BE2C (cell line): ENCODE measurements around the gene ASIC2.

Source experiments
- DNase-seq: peaks from one replicate; pipeline ENCODE4 v3.0.0-alpha.2; 2020
- H3K27me3 ChIP-seq: fragments of 250-450 bp; sonication (Bioruptor Pico); 2 replicates; pipeline ENCODE4 v1.5.1; 2020; ENCODE audit warnings: mild to moderate bottlenecking
- H3K36me3 ChIP-seq: fragments of 250-450 bp; sonication (Bioruptor Pico); 2 replicates; pipeline ENCODE4 v1.5.1; 2020; ENCODE audit warnings: mild to moderate bottlenecking
- H3K4me1 ChIP-seq: fragments of 250-450 bp; sonication (Bioruptor Pico); 2 replicates; pipeline ENCODE4 v1.5.1; 2020
- H3K4me3 ChIP-seq: 2 replicates; pipeline ENCODE4 v1.5.1; 2011; ENCODE audit warnings: low read depth, low read length
- H3K9me3 ChIP-seq: fragments of 250-450 bp; sonication (Bioruptor Pico); 2 replicates; pipeline ENCODE4 v1.5.1; 2020
- TF ChIP-seq, protein P1 (sequence below): IDR thresholded peaks from 2 replicates; pipeline ENCODE4 v1.5.1; 2012; ENCODE audit warnings: mild to moderate bottlenecking, low read depth, low read length

ASIC2 gene

GRCh38 chr17:33273743-33274410, 19.2 kb downstream of the ASIC2 start:
- Histone ChIP-seq H3K4me3 (no peak overlapping the region), H3K36me3 (no peaks in the 10 kb centered on the region), H3K27me3 (peaks cover 3% of the 10 kb centered on the region), H3K9me3 (no peaks in the 10 kb centered on the region), H3K4me1 (no peaks in the 10 kb centered on the region)
- no peak for DNase-seq
- TF ChIP-seq, protein P1, sequence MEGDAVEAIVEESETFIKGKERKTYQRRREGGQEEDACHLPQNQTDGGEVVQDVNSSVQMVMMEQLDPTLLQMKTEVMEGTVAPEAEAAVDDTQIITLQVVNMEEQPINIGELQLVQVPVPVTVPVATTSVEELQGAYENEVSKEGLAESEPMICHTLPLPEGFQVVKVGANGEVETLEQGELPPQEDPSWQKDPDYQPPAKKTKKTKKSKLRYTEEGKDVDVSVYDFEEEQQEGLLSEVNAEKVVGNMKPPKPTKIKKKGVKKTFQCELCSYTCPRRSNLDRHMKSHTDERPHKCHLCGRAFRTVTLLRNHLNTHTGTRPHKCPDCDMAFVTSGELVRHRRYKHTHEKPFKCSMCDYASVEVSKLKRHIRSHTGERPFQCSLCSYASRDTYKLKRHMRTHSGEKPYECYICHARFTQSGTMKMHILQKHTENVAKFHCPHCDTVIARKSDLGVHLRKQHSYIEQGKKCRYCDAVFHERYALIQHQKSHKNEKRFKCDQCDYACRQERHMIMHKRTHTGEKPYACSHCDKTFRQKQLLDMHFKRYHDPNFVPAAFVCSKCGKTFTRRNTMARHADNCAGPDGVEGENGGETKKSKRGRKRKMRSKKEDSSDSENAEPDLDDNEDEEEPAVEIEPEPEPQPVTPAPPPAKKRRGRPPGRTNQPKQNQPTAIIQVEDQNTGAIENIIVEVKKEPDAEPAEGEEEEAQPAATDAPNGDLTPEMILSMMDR: no peak

- H3K4me3 ChIP-seq: no peak overlapping the region
These were observed 19.8 kb downstream of the ASIC2 start for GRCh38 chr17:33273271-33273670.

GRCh38 chr17:33272438-33272837, 20.7 kb downstream of the ASIC2 start:
- TF ChIP-seq, protein P1: no peak
- DNase-seq: no peak
- Histone ChIP-seq H3K36me3 (no peaks in the 10 kb centered on the region), H3K4me1 (no peaks in the 10 kb centered on the region), H3K4me3 (no peak overlapping the region), H3K27me3 (peaks cover 4% of the 10 kb centered on the region), H3K9me3 (no peaks in the 10 kb centered on the region)

More at GRCh38 chr17:33273271-33273670, 19.8 kb downstream of the ASIC2 start:
- Histone ChIP-seq H3K9me3 (no peaks in the 10 kb centered on the region), H3K4me1 (no peaks in the 10 kb centered on the region), H3K27me3 (peaks cover 3% of the 10 kb centered on the region), H3K36me3 (no peaks in the 10 kb centered on the region)
- TF ChIP-seq, protein P1: no peak
- no peak for DNase-seq

- no peak for DNase-seq
- H3K4me1 ChIP-seq: no peaks in the 10 kb centered on the region
- no peak overlapping the region for H3K4me3 ChIP-seq
- no peaks in the 10 kb centered on the region for H3K36me3 ChIP-seq
- no peaks in the 10 kb centered on the region for H3K9me3 ChIP-seq
- H3K27me3 ChIP-seq: peaks cover 6% of the 10 kb centered on the region
- TF ChIP-seq, protein P1: no peak
These were observed 23.6 kb downstream of the ASIC2 start for GRCh38 chr17:33269337-33270060.

DNA sequence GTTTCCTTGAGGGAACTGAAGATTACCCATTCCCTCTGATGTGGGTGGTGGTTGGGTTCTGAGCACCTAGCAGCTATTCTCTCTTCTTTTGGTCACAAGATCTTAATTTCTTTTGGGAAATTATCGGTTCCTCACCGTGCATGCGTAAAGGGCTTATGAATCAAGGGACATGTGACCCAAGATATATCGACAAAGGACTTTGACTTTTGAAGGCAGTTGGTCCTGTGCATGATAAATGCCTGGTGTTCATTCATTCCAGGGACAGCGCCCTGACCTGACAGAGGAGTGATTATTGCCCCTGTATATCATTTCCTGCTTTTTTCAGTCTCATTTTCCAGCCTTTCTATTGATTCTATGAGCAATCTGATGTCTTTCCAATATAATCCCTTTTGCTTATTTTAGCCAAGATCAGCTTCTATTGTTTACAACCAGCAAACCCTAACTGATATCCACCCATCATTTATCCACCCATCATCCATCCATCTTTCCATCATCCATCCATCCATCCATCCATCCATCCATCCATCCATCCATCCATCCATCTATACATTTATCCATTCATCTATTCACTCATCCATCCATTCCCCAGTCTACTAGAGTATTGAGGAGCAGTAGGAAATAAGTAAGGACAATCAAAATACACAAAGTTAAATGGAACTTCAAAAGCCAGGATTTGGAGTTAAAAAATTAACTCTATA, 25.1 kb downstream of the ASIC2 start:
- DNase-seq: no peak
- Histone ChIP-seq H3K4me3 (no peak overlapping the region), H3K27me3 (peaks cover 6% of the 10 kb centered on the region), H3K36me3 (no peaks in the 10 kb centered on the region), H3K9me3 (no peaks in the 10 kb centered on the region), H3K4me1 (no peaks in the 10 kb centered on the region)
- TF ChIP-seq, protein P1: no peak
